SJSA1 (cell line): ENCODE data around the gene CNNM2. TPM values are rescaled to one million over a fixed set of nuclear protein-coding genes. Genes with fewer than 3 reads are reported as not detected.

Experiments
- DNase-seq, 2 experiments: peaks; one replicate each; pipeline ENCODE4 v3.0.0-alpha.2; 2015 to 2020; ENCODE audit warnings: low spot score in 2 of 2, low read depth in 1 of 2
- H3K27ac ChIP-seq: fragments of 250-450 bp; sonication (Bioruptor Pico); 2 replicates; pipeline ENCODE4 v1.5.1; 2020; ENCODE audit warnings: mild to moderate bottlenecking, moderate library complexity
- H3K27me3 ChIP-seq: fragments of 250-450 bp; sonication (Bioruptor Pico); replicated peaks from 2 replicates; pipeline ENCODE4 v1.5.1; 2020; ENCODE audit warnings: mild to moderate bottlenecking, moderate library complexity
- H3K36me3 ChIP-seq: fragments of 250-450 bp; sonication (Bioruptor Pico); 2 replicates; pipeline ENCODE4 v1.5.1; 2020; ENCODE audit warnings: mild to moderate bottlenecking
- H3K4me1 ChIP-seq: fragments of 250-450 bp; sonication (Bioruptor Pico); replicated peaks from 2 replicates; pipeline ENCODE4 v1.6.1; 2021; ENCODE audit warnings: mild to moderate bottlenecking
- H3K4me3 ChIP-seq: fragments of 250-450 bp; sonication (Bioruptor Pico); 2 replicates; pipeline ENCODE4 v1.5.1; 2020; ENCODE audit warnings: mild to moderate bottlenecking
- H3K9me3 ChIP-seq: fragments of 250-450 bp; sonication (Bioruptor Pico); replicated peaks from 2 replicates; pipeline ENCODE4 v1.5.1; 2020; ENCODE audit warnings: mild to moderate bottlenecking
- total RNA-seq: library from RNA; depleted of rRNA; stranded (reverse); fragments of >200 nt; shearing (Covaris generic); gene quantifications from 2 replicates; pipeline ENCODE4 v1.2.3, GENCODE V29; 2014

The CNNM2 gene
- total RNA-seq, 1 experiment from 2014 or later = 8.2 TPM

DNA sequence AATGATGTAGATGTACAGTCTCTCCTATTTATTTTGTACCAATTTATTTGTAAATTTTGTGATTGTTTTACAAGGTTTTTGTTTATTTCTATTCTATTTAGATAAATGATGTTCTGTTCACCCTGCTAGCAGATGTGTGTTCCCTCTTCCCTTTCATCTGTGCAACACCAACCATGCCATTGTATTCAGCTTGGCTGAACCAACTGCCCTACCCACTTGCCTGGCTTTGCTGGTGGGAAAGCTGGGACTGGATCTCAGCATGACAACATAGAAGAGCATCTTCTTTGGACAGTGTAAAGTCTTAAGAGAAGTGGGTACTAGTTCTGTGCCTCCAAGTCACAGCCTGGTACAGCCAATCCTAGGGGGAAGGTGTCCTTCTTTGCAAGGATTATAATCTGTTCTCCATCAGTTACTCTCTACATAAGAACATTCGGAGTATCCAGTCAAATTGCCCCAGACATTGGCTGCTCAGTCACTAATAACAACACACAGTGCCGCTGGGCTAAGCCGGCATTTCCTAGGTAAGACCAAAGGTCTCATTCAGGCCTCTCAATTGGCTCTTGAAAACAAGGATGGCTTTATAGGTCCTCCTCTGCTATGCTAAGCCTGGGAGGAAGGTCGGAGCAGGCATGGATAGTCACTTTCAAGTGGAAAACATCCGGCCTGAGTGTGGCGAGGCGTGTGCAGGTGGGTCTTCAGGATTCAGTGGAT, 165.3 kb downstream of the CNNM2 start:
- peaks cover 47% of the 10 kb centered on the region for H3K36me3 ChIP-seq
- no peak for DNase-seq
- peaks cover 25% of the 10 kb centered on the region for H3K4me1 ChIP-seq
- H3K27ac ChIP-seq = no peak overlapping the region
- H3K27me3 ChIP-seq = no peaks in the 10 kb centered on the region; the same call in 1 of the 2 replicates
- H3K9me3 ChIP-seq = no peaks in the 10 kb centered on the region
- H3K4me3 ChIP-seq = no peak overlapping the region

GRCh38 chr10:103083977-103084320, 165.9 kb downstream of the CNNM2 start:
- H3K36me3 ChIP-seq = peaks cover 52% of the 10 kb centered on the region

GRCh38 chr10:103086261-103086660, 168.2 kb downstream of the CNNM2 start:
- H3K9me3 ChIP-seq = no peaks in the 10 kb centered on the region
- peaks cover 75% of the 10 kb centered on the region for H3K36me3 ChIP-seq
- peak in 1 of 2 experiments; percentile 67 for DNase-seq
- H3K27ac ChIP-seq = peak overlapping the region; percentile 72
- H3K4me1 ChIP-seq = peaks cover 25% of the 10 kb centered on the region
- no peak overlapping the region for H3K4me3 ChIP-seq
- no peaks in the 10 kb centered on the region for H3K27me3 ChIP-seq

More at GRCh38 chr10:103083977-103084320, 165.9 kb downstream of the CNNM2 start:
- H3K4me3 ChIP-seq = no peak overlapping the region
- H3K27me3 ChIP-seq = no peaks in the 10 kb centered on the region; the same call in 1 of the 2 replicates
- no peaks in the 10 kb centered on the region for H3K9me3 ChIP-seq
- peaks cover 25% of the 10 kb centered on the region for H3K4me1 ChIP-seq
- DNase-seq = no peak
- H3K27ac ChIP-seq = no peak overlapping the region

DNA sequence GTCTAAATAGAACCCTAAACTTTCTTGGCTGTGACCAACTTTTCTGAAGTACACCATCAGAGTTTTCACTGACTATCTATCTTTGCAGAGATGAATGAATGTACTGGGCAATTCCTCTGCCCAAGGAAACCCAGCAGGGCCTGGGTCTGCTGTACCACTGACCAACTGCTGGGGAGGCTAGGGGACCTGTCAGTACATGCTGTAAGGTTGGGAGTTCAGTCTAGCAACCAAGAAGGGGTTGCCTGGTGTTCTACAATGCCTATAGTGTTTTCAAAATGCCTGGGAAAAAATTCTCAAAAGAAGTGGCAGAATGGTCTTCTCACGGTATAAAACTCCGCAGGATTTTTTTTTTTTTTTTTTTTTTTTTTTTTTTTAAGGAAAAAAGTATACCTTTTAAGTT, 168.7 kb downstream of the CNNM2 start:
- DNase-seq = no peak
- Histone ChIP-seq H3K27me3 (no peaks in the 10 kb centered on the region), H3K9me3 (no peaks in the 10 kb centered on the region), H3K4me3 (no peak overlapping the region), H3K4me1 (peaks cover 25% of the 10 kb centered on the region), H3K36me3 (peaks cover 81% of the 10 kb centered on the region), H3K27ac (0 out of 2 replicates have a peak overlapping the region, but pooled peaks have one; percentile 5)

GRCh38 chr10:103089493-103089892, 171.4 kb downstream of the CNNM2 start:
- H3K36me3 ChIP-seq = peaks cover 88% of the 10 kb centered on the region
- no peak for DNase-seq
- H3K27ac ChIP-seq = no peak overlapping the region
- no peak overlapping the region for H3K4me3 ChIP-seq
- no peaks in the 10 kb centered on the region for H3K27me3 ChIP-seq
- peaks cover 25% of the 10 kb centered on the region for H3K4me1 ChIP-seq
- no peaks in the 10 kb centered on the region for H3K9me3 ChIP-seq

DNA sequence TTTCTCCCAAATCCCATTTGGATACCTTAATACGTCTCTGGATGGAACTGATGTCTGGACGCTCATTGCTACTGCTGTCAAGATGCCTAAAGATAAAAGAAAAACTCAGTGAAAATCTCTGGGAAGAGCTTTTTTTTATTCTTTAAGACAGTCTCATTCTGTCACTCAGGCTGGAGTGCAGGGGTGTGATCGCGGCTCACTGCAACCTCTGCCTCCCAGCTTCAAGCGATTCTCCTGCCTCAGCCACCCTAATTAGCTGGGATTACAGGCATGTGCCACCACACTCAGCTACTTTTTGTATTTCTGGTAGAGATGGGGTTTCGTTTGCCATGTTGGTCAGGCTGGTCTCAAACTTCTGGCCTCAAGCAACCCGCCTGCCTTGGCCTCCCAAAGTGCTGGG, 172.8 kb downstream of the CNNM2 start:
- H3K36me3 ChIP-seq = peaks cover 87% of the 10 kb centered on the region

GRCh38 chr10:103095005-103095404, 176.9 kb downstream of the CNNM2 start:
- H3K27ac ChIP-seq = no peak overlapping the region
- peaks cover 94% of the 10 kb centered on the region for H3K36me3 ChIP-seq
- no peak for DNase-seq
- no peaks in the 10 kb centered on the region for H3K27me3 ChIP-seq
- H3K4me1 ChIP-seq = no peaks in the 10 kb centered on the region
- no peak overlapping the region for H3K4me3 ChIP-seq
- no peaks in the 10 kb centered on the region for H3K9me3 ChIP-seq

More for the DNA sequence above, 172.8 kb downstream of the CNNM2 start:
- no peak overlapping the region for H3K4me3 ChIP-seq
- no peaks in the 10 kb centered on the region for H3K27me3 ChIP-seq
- H3K9me3 ChIP-seq = no peaks in the 10 kb centered on the region
- no peak for DNase-seq
- H3K4me1 ChIP-seq = peaks cover 16% of the 10 kb centered on the region
- no peak overlapping the region for H3K27ac ChIP-seq

DNA sequence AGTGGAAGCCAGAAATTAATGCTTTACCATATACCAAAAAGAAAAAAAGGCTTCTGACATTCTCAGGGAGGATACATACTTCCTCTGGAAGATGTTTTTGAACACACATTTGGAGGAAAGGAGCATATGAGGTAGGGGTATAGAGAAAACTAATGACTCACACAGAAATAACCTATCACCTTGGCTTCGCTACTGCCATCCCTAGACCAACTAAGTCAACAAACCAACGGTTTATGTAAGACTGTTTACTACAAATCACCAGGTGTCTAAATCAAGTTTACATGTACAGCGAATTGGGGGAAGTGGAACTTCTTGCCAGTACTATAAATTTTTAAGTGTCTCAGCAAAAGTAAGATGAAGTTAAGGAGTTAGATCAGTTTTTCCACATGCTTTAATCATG, 178.0 kb downstream of the CNNM2 start:
- Histone ChIP-seq H3K36me3 (peaks cover 94% of the 10 kb centered on the region), H3K4me3 (no peak overlapping the region), H3K27ac (no peak overlapping the region), H3K27me3 (no peaks in the 10 kb centered on the region), H3K9me3 (no peaks in the 10 kb centered on the region), H3K4me1 (no peaks in the 10 kb centered on the region)
- no peak for DNase-seq

- no peaks in the 10 kb centered on the region for H3K4me1 ChIP-seq
- H3K4me3 ChIP-seq = no peak overlapping the region
- H3K27me3 ChIP-seq = no peaks in the 10 kb centered on the region
- no peak for DNase-seq
- no peak overlapping the region for H3K27ac ChIP-seq
- H3K36me3 ChIP-seq = peaks cover 87% of the 10 kb centered on the region
- no peaks in the 10 kb centered on the region for H3K9me3 ChIP-seq
These were observed 180.1 kb downstream of the CNNM2 start for GRCh38 chr10:103098240-103098639.

GRCh38 chr10:103100620-103101019, 182.5 kb downstream of the CNNM2 start:
- Histone ChIP-seq H3K36me3 (peaks cover 87% of the 10 kb centered on the region), H3K9me3 (no peaks in the 10 kb centered on the region), H3K27ac (no peak overlapping the region), H3K4me3 (no peak overlapping the region), H3K27me3 (no peaks in the 10 kb centered on the region), H3K4me1 (no peaks in the 10 kb centered on the region)
- DNase-seq = no peak

DNA sequence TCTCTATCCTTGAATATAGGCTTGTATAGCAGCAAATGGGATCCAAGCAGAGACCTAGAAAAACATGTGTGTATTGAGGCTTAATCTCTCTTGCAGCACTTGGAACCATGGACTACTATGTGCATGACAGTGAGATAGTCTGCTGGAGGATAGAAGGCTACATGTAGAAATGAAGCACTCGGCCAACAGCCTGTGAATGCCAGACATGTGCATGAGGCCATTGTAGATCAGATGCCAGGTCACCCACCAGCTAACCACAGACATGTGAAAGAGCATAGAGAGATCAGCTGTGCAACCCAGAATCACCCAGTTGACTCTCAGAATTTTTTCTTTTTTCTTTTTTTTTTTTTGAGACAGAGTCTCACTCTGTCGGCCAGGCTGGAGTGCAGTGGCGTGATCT, 184.1 kb downstream of the CNNM2 start:
- H3K27ac ChIP-seq = no peak overlapping the region
- H3K4me3 ChIP-seq = no peak overlapping the region
- peaks cover 85% of the 10 kb centered on the region for H3K36me3 ChIP-seq
- no peaks in the 10 kb centered on the region for H3K27me3 ChIP-seq
- no peaks in the 10 kb centered on the region for H3K9me3 ChIP-seq
- no peak for DNase-seq
- no peaks in the 10 kb centered on the region for H3K4me1 ChIP-seq

DNA sequence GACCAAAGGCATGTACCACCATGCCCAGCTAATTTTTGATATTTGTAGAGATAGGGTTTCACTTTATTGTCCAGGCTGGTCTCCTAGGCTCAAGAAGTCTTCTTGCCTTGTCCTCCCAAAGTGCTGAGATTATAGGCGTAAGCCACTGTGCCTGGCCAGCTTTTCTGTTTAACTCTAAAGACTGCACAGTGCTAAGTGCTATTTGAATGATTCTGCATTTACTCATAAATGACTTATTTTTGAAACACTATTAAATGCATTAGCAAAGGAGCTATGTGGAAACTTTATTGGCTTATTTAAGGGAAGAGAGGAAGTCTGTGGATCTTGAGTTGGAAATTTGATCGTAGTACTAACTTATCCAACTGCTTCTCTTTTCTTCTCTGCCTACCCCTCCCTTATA, 185.9 kb downstream of the CNNM2 start:
- Histone ChIP-seq H3K36me3 (peaks cover 67% of the 10 kb centered on the region), H3K27ac (no peak overlapping the region), H3K4me1 (no peaks in the 10 kb centered on the region), H3K9me3 (no peaks in the 10 kb centered on the region), H3K27me3 (no peaks in the 10 kb centered on the region), H3K4me3 (no peak overlapping the region)
- DNase-seq = no peak

GRCh38 chr10:103104721-103105120, 186.6 kb downstream of the CNNM2 start:
- Histone ChIP-seq H3K27ac (no peak overlapping the region), H3K4me3 (no peak overlapping the region), H3K4me1 (no peaks in the 10 kb centered on the region), H3K27me3 (no peaks in the 10 kb centered on the region), H3K9me3 (no peaks in the 10 kb centered on the region), H3K36me3 (peaks cover 63% of the 10 kb centered on the region)
- DNase-seq = no peak

DNA sequence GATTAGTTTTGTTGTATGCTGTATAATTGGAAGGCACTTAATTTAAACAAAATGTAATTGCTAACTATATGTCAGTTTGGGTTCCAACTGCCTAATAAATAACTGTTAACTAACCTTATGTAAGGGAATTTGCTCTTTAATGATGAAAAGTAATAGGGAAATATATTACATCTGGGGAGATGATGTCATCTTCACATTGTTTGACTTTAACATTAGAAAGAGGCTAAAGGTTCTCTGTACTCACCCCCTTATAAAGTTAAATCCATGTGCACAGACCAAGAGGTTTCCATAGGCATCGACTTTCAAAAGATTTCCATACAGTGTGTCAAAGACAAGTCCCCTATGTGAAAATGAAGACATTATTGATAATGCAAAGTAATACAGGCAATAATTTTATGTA, 187.4 kb downstream of the CNNM2 start:
- no peaks in the 10 kb centered on the region for H3K9me3 ChIP-seq
- no peak for DNase-seq
- H3K4me1 ChIP-seq = peaks cover under 1% of the 10 kb centered on the region

GRCh38 chr10:103106539-103106938, 188.4 kb downstream of the CNNM2 start:
- no peaks in the 10 kb centered on the region for H3K9me3 ChIP-seq

More for the DNA sequence above, 187.4 kb downstream of the CNNM2 start:
- Histone ChIP-seq H3K4me3 (no peak overlapping the region), H3K27me3 (no peaks in the 10 kb centered on the region), H3K36me3 (peaks cover 61% of the 10 kb centered on the region), H3K27ac (no peak overlapping the region)

More at GRCh38 chr10:103106539-103106938, 188.4 kb downstream of the CNNM2 start:
- DNase-seq = no peak
- Histone ChIP-seq H3K4me1 (peaks cover 12% of the 10 kb centered on the region), H3K4me3 (no peak overlapping the region), H3K27ac (no peak overlapping the region), H3K36me3 (peaks cover 57% of the 10 kb centered on the region), H3K27me3 (no peaks in the 10 kb centered on the region)
